ENCODE data around the gene ADAMTSL3. TPM values are rescaled to one million over a fixed set of nuclear protein-coding genes. Genes with fewer than 3 reads are reported as not detected.
"Not testable (repeated sequence)": the region's sequence is repeated elsewhere in the genome, so short reads cannot be mapped to it uniquely, and the experiment has no call there.

Gene ADAMTSL3
- total RNA-seq, 5 donors from 2014 or later (not counting 1 experiment from before 2014, with no cell fraction given), result 0.07 to 0.15 (median 0.12) TPM; not detected in 1

DNA sequence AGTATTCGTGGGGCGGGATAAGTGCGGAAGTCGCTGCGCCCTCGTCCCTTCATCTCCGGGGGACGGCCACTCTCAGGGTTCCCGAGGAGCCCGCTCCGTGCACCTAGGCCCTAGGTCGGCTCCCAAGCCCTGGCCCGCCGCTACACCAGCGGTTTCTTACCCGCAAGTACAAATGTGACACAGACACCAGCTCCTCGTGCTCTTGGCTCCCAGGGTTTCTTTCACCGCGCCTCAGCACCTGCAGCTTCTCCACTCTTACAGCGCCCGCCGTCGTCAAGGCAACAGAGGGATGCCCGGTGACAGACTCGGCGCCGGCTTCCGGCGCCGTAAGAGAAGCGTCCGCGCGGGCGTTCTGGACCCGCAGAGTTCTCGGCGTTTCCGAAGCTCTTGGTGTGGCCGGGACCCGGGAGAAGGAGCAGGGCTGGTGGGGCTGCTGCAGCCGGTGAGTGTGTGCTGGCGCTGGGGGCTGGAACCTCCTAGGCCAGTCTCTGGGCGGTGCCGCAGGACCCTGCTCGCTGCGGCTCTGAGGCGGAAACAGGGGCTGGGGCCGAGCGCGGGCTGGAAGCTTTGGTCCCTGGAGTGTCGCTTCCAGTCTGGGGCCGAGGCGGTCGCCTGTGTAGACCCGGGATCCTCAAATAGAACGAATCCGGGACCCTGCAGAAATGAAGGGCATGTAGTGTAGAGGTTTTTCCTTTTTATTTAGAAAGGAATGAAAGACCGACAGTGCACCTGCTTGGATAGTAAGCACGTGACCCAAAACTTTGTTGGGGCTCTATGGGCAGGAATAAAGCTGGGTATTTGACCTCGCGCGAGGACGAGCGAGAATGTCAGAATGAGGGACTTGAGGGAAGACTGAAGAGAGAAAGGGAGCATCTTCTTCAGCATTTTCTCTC, 426.2 kb downstream of the ADAMTSL3 start:
- peak overlapping the region; percentile 38 to 77 for H3K4me3 ChIP-seq (ENCODE audit: control insufficient read depth in 1 of 2, extremely low read depth in 1 of 2, low read length in 1 of 2)
- no peaks in the 10 kb centered on the region for H3K36me3 Mint-ChIP-seq
- peaks cover 53 to 57% of the 10 kb centered on the region in 2 donors for H3K27me3 Mint-ChIP-seq
- peaks cover 0 to 11% of the 10 kb centered on the region in 2 experiments for H3K4me1 ChIP-seq (ENCODE audit: control insufficient read depth in 1 of 2, extremely low read depth in 1 of 2, insufficient read depth in 2 of 2, low read length in 2 of 2)
- DNase-seq (peak in 33 of 35 experiments; percentile 3 to 45 (median 22)), ATAC-seq (replicated peaks in 1 of 4) (peak; percentile 67 to 85 (median 76))
- H3K4me1 Mint-ChIP-seq, result peaks cover 8 to 15% (median 13%) of the 10 kb centered on the region in 3 donors
- ChIA-PET POLR2A (no interaction called here), CTCF (no interaction called here)
- peak overlapping the region; percentile 70 to 80 (median 73) for H3K4me3 Mint-ChIP-seq
- peaks cover 0 to 25% of the 10 kb centered on the region in 2 experiments for H3K27me3 ChIP-seq (replicated peaks in 1 of 2; ENCODE audit: control insufficient read depth in 2 of 2, extremely low read depth in 1 of 2, insufficient read depth in 2 of 2, low read length in 1 of 2)
- no peak overlapping the region for H3K27ac Mint-ChIP-seq
- no peaks in the 10 kb centered on the region for H3K9me3 ChIP-seq
- H3K9me3 Mint-ChIP-seq, result peaks cover 0 to 4% (median 0%) of the 10 kb centered on the region in 3 donors
- no peak overlapping the region for H3K27ac ChIP-seq (ENCODE audit: low read length)
- 2% methylated on average over 60 of the region's 65 CpGs for WGBS (ENCODE audit: insufficient coverage)
- H3K36me3 ChIP-seq (ENCODE audit: control insufficient read depth in 2 of 2, extremely low read depth in 1 of 2, insufficient read depth in 1 of 2, low read length in 1 of 2), result no peaks in the 10 kb centered on the region

GRCh38 chr15:84080778-84081084, 426.8 kb downstream of the ADAMTSL3 start:
- not testable (repeated sequence) for ATAC-seq (replicated peaks in 1 of 4)
- H3K4me3 Mint-ChIP-seq, result peak overlapping the region; percentile 70 to 80 (median 73)

GRCh38 chr15:84081391-84082168, 427.7 kb downstream of the ADAMTSL3 start:
- WGBS (ENCODE audit: insufficient coverage), result 85% methylated on average over 3 of the region's 16 CpGs

More at GRCh38 chr15:84080778-84081084, 426.8 kb downstream of the ADAMTSL3 start:
- H3K36me3 ChIP-seq (ENCODE audit: control insufficient read depth in 2 of 2, extremely low read depth in 1 of 2, insufficient read depth in 1 of 2, low read length in 1 of 2); H3K27ac Mint-ChIP-seq; H3K9me3 ChIP-seq; CTCF ChIA-PET; H3K9me3 Mint-ChIP-seq; H3K27ac ChIP-seq (ENCODE audit: low read length); H3K4me3 ChIP-seq (ENCODE audit: control insufficient read depth in 1 of 2, extremely low read depth in 1 of 2, low read length in 1 of 2); POLR2A ChIA-PET; DNase-seq; H3K36me3 Mint-ChIP-seq: not testable (repeated sequence)
- H3K4me1 ChIP-seq (ENCODE audit: control insufficient read depth in 1 of 2, extremely low read depth in 1 of 2, insufficient read depth in 2 of 2, low read length in 2 of 2), result peaks cover 0 to 11% of the 10 kb centered on the region in 2 experiments
- H3K27me3 Mint-ChIP-seq, result peaks cover 52 to 56% of the 10 kb centered on the region in 2 donors
- peaks cover 0 to 25% of the 10 kb centered on the region in 2 experiments for H3K27me3 ChIP-seq (replicated peaks in 1 of 2; ENCODE audit: control insufficient read depth in 2 of 2, extremely low read depth in 1 of 2, insufficient read depth in 2 of 2, low read length in 1 of 2)
- 77% methylated on average over 5 of the region's 9 CpGs for WGBS (ENCODE audit: insufficient coverage)
- peaks cover 8 to 15% (median 13%) of the 10 kb centered on the region in 3 donors for H3K4me1 Mint-ChIP-seq

DNA sequence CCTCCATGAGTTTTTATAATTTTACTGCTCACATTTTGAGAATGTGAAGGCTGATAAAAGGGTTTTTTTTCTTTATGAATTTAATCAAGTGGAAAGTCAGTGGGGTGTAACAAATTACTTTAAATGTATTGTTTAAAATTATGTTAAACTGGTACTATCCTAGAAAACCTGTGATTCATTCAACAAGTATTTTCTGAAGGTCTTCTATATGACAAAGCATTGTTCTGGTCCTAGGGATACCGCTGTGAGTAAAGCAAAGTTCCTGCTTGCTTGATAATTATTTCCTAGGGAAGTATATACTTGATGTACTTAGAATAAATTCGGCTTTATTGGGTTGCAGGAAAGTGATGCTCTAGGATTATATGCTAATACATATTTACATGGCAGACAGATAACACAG, 428.8 kb downstream of the ADAMTSL3 start:
- no peak for DNase-seq
- POLR2A ChIA-PET, result no interaction called here
- no peak for ATAC-seq (replicated peaks in 1 of 4)
- Mint-ChIP-seq H3K27ac (no peak overlapping the region), H3K36me3 (no peaks in the 10 kb centered on the region), H3K4me3 (no peak overlapping the region), H3K27me3 (peaks cover 35 to 38% of the 10 kb centered on the region in 2 donors), H3K9me3 (no peaks in the 10 kb centered on the region), H3K4me1 (peaks cover 8 to 15% (median 13%) of the 10 kb centered on the region in 3 donors)
- CTCF ChIA-PET, result no interaction called here
- Histone ChIP-seq H3K27ac (ENCODE audit: low read length) (no peak overlapping the region), H3K4me3 (ENCODE audit: control insufficient read depth in 1 of 2, extremely low read depth in 1 of 2, low read length in 1 of 2) (no peak overlapping the region), H3K4me1 (ENCODE audit: control insufficient read depth in 1 of 2, extremely low read depth in 1 of 2, insufficient read depth in 2 of 2, low read length in 2 of 2) (peaks cover 0 to 11% of the 10 kb centered on the region in 2 experiments), H3K27me3 (replicated peaks in 1 of 2; ENCODE audit: control insufficient read depth in 2 of 2, extremely low read depth in 1 of 2, insufficient read depth in 2 of 2, low read length in 1 of 2) (peaks cover 0 to 25% of the 10 kb centered on the region in 2 experiments), H3K9me3 (no peaks in the 10 kb centered on the region), H3K36me3 (ENCODE audit: control insufficient read depth in 2 of 2, extremely low read depth in 1 of 2, insufficient read depth in 1 of 2, low read length in 1 of 2) (no peaks in the 10 kb centered on the region)
- no CpG with 5 or more reads among the region's 2 CpGs for WGBS (ENCODE audit: insufficient coverage)

More at GRCh38 chr15:84081391-84082168, 427.7 kb downstream of the ADAMTSL3 start:
- Histone ChIP-seq H3K27me3 (replicated peaks in 1 of 2; ENCODE audit: control insufficient read depth in 2 of 2, extremely low read depth in 1 of 2, insufficient read depth in 2 of 2, low read length in 1 of 2) (peaks cover 0 to 25% of the 10 kb centered on the region in 2 experiments), H3K4me3 (ENCODE audit: control insufficient read depth in 1 of 2, extremely low read depth in 1 of 2, low read length in 1 of 2) (no peak overlapping the region), H3K36me3 (ENCODE audit: control insufficient read depth in 2 of 2, extremely low read depth in 1 of 2, insufficient read depth in 1 of 2, low read length in 1 of 2) (no peaks in the 10 kb centered on the region), H3K4me1 (ENCODE audit: control insufficient read depth in 1 of 2, extremely low read depth in 1 of 2, insufficient read depth in 2 of 2, low read length in 2 of 2) (peaks cover 0 to 11% of the 10 kb centered on the region in 2 experiments), H3K27ac (ENCODE audit: low read length) (no peak overlapping the region), H3K9me3 (no peaks in the 10 kb centered on the region)
- ChIA-PET CTCF (no interaction called here), POLR2A (no interaction called here)
- Mint-ChIP-seq H3K36me3 (no peaks in the 10 kb centered on the region), H3K4me3 (peak overlapping the region in 1 of 3 donors; percentile 80), H3K27me3 (peaks cover 43 to 48% of the 10 kb centered on the region in 2 donors), H3K9me3 (peaks cover 0 to 4% (median 0%) of the 10 kb centered on the region in 3 donors), H3K27ac (no peak overlapping the region), H3K4me1 (peaks cover 8 to 15% (median 13%) of the 10 kb centered on the region in 3 donors)
- DNase-seq (no peak), ATAC-seq (replicated peaks in 1 of 4) (no peak)

DNA sequence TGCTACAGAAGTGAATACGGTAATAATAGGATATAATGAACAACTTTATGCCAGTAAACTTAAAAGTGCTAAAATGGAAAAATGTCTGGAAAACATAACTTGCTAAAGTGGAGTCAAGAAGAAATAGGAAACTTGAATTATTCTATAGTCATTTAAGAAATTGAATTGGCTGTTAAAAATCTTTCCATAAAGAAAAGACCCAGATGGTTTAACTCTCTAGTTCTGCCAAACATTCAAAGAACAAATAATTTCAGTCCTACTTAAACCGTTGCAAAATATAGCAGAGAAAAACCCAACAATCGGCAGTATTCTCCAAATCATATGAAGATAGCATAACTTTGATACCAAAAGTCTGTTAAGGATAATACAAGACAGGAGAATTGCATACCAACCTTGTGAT, 432.1 kb downstream of the ADAMTSL3 start:
- CTCF ChIA-PET; H3K36me3 Mint-ChIP-seq; H3K9me3 Mint-ChIP-seq; H3K4me1 ChIP-seq (ENCODE audit: control insufficient read depth in 1 of 2, extremely low read depth in 1 of 2, insufficient read depth in 2 of 2, low read length in 2 of 2); H3K4me1 Mint-ChIP-seq; H3K27ac Mint-ChIP-seq; POLR2A ChIA-PET; H3K9me3 ChIP-seq; ATAC-seq (replicated peaks in 1 of 4); H3K4me3 Mint-ChIP-seq; DNase-seq; H3K4me3 ChIP-seq (ENCODE audit: control insufficient read depth in 1 of 2, extremely low read depth in 1 of 2, low read length in 1 of 2); H3K27ac ChIP-seq (ENCODE audit: low read length); H3K36me3 ChIP-seq (ENCODE audit: control insufficient read depth in 2 of 2, extremely low read depth in 1 of 2, insufficient read depth in 1 of 2, low read length in 1 of 2); H3K27me3 ChIP-seq (replicated peaks in 1 of 2; ENCODE audit: control insufficient read depth in 2 of 2, extremely low read depth in 1 of 2, insufficient read depth in 2 of 2, low read length in 1 of 2): not testable (repeated sequence)
- H3K27me3 Mint-ChIP-seq, result peaks cover 10 to 20% of the 10 kb centered on the region in 2 donors
- no CpG with 5 or more reads among the region's 3 CpGs for WGBS (ENCODE audit: insufficient coverage)

Data from T-cell (primary cell).